NCI-H526 (cell line): ENCODE measurements around the gene DUSP16.
"Not testable (repeated sequence)": the region's sequence is repeated elsewhere in the genome, so short reads cannot be mapped to it uniquely, and the experiment has no call there.

Source experiments
- DNase-seq, 2 experiments: peaks; one replicate each; lab custom pipeline; 2025; lab: John Stamatoyannopoulos, UW

Gene DUSP16

GRCh38 chr12:12562585-12563261 is at the start of gene DUSP16:
DUSP16 (minus strand) TSS chr12:12562863; CDS start chr12:12521098, 41,765 bp downstream.
- peak; percentile 62 to 95 for DNase-seq

GRCh38 chr12:12612358-12612757 is 49.7 kb upstream of the DUSP16 start:
- peak; percentile 47 to 66 for DNase-seq

DNA sequence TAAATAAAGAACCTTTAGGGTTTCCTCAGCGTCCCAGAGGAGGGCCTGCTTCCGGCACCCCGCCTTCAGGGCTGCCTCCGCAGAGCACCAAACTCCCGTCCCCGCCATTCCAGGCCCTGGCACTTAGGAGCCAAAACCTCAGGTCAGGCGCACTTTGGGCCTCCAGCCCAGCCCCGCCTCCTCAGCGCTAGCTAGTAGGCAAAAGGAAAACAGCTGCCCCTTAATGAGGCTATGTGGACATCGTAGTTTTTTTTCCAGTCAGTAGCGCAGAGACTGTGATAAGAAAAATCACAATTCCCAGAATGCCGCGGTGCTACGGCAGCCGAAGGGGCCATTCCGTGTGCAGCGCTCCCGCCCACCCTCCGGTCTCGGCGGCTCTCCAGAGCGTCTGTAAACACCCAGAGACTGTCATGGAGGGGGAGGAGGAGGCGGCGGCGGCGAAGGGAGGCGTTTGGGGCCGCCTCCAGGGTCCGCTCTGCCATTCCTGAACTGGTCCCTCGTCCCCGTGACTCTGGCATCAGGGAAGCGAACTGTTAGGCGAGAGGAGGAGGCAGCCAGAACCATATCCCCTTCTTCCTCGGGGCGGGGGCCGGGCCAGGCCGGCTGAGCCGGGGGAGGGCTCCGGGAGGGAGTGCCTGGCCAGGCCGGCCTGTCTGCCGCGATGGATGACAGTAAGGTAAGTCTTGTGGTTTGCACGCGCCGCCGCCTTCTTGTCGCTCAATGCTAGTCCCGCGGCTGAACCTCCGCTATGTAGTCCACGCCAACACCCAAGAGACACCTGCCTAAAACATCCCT is 49.0 kb upstream of the DUSP16 start, which contains the start of gene CREBL2:
Gene CREBL2, plus strand, starts transcription at position 365 of the 795 bp plus-strand sequence. Its CDS starts 297 bp downstream, at position 662.
- peak; percentile 93 to 97 for DNase-seq

DNA sequence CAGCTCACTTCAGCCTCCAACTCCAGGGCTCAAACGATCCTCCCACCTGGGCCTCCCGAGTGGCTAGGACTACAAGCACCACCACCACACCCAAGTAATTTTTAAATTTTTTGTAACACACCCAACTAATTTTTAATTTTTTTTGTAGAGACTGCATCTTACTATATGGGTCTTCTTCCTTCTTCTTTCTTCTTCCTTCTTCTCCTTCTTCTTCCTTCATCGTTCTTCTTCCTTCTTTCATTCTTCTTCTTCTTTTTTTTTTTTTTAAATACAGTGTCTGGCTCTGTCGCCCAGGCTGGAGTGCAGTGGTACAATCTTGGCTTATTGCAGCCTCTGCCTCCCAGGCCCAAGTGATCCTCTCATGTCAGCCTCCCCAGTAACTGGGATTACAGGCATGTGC is 48.0 kb upstream of the DUSP16 start:
- no peak for DNase-seq

- no peak for DNase-seq
Measured at GRCh38 chr12:12609692-12610091, 47.0 kb upstream of the DUSP16 start.

DNA sequence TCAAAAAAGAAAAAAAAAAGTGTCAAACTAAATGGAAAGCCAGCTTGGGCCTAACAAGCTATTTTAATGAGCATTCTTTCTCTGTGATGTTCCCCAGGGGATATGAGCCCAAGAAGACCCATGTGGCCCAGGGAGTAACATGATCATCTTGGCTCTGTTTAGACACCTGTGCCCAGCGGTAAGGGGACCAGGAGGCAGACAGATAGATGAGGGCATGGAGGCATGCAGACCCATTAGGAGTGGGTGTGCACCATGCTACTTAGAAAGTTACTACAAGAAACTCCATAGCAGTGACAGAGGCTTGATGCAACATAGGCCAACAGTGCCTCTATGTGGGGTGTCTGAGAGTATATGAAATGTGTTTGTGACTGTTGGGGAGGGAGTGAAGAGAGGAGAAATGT is 45.9 kb upstream of the DUSP16 start:
- peak; percentile 11 to 47 for DNase-seq

- DNase-seq, result peak; percentile 67 to 69
Measured at GRCh38 chr12:12606781-12607589, 44.3 kb upstream of the DUSP16 start.

DNA sequence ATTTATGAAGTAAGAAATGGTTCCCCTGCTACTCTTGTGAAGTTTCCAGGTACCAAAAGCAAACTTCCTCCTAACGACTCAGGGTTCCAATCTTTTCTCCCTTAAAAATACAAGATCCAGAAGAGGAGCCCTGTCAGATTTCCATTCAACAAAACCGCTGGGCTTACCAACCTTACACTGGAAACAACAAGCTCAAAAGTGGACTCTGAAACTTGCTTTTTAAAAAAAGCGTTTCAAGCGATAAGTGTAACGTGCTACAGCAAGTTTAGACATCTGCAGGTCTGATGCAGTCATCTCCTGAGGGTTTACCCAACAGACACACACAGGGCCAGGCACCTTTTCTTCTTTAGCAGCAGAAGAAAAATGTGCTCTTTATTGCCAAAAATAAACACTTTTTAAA is 42.1 kb upstream of the DUSP16 start:
- no peak for DNase-seq

- no peak for DNase-seq
Measured at GRCh38 chr12:12600659-12601058, 38.0 kb upstream of the DUSP16 start.

- DNase-seq, result no peak
Measured at GRCh38 chr12:12599750-12600643, 37.3 kb upstream of the DUSP16 start.

- no peak for DNase-seq
Measured at GRCh38 chr12:12598864-12599263, 36.2 kb upstream of the DUSP16 start.

GRCh38 chr12:12596598-12596997 is 33.9 kb upstream of the DUSP16 start:
- DNase-seq, result not testable (repeated sequence)

GRCh38 chr12:12595929-12596328 is 33.3 kb upstream of the DUSP16 start:
- DNase-seq, result not testable (repeated sequence)

DNA sequence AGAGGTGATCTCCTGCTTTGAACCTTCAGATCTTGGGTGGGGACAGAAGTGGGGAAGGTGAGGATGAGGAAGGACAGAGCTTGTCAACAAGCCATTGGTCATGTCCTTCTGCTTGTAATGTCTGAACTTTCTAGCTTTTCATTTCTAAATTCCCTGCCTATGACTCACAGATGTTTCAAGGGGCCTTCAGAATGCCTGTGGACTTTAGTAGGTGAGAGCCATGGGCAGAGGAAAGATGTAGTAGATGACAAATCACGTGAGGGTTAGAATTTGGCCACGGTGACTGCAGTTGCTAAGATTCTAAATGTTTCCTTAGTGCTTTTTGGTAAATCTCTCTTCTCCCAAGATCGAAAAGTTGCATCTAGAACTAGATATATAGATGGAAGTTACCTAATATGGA is 30.3 kb upstream of the DUSP16 start:
- DNase-seq, result no peak

DNA sequence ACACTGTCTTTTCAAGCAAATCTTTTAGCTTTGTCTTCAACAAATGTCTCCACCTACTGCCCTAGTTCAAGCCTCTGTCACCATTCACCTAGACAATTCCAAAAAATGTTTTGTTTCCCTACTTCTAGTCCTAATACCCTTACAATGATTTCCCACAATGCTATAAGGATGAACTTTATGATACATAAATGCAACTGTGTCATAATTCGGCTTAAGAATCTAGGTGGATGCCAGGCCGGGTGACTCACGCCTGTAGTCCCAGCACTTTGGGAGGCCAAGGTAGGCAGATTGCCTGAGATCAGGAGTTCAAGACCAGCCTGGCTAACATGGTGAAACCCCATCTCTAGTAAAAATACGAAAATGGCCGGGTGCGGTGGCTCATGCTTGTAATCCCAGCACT is 28.3 kb upstream of the DUSP16 start:
- DNase-seq, result no peak

- not testable (repeated sequence) for DNase-seq
Measured at GRCh38 chr12:12588436-12588835, 25.8 kb upstream of the DUSP16 start.

- DNase-seq, result no peak
Measured at GRCh38 chr12:12587878-12588277, 25.2 kb upstream of the DUSP16 start.

DNA sequence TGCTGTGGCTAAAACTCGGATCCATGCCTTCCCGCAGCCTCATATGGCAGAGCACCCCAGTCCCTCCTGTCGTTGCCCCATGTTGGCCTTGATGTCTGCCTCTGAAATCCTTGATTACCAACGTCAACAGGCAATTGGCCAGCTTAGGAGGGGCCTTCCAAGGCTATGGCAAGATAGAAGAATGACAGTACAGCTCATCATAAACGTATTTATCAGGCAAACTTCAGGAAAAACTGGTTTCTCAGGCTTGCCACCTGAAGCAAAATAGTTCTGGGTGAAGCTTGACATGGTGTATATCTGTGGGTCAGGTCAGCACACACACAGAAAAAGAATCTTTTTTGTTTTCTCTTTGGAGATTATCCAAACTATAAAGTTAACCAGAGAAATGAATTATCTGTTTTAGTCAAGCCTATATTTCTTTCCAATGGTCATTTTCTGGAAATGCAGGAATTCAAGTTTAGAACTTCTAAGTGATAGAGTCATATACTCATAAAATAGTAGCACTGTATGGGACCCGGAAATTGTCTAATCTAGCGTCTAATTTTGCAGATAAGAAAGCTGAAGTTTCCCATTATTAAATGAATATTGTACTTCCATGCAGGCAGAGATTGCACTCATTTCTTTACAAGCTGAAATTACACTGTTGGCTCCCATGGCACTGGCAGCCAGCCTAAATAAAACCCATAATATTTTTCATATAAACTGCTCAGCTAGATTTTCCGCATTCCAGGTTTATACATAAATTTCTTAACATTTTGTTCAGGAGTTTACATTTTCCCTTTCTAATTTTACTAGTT is 24.4 kb upstream of the DUSP16 start:
- peak in 1 of 2 experiments; percentile 3 for DNase-seq

- no peak for DNase-seq
Measured at GRCh38 chr12:12585115-12585863, 22.6 kb upstream of the DUSP16 start.
